ENCODE data around the gene ITFG1. TPM values are rescaled to one million over a fixed set of nuclear protein-coding genes. Genes with fewer than 3 reads are reported as not detected.

Gene ITFG1
- total RNA-seq, 1 donor from 2014 or later: 49.2 TPM

DNA sequence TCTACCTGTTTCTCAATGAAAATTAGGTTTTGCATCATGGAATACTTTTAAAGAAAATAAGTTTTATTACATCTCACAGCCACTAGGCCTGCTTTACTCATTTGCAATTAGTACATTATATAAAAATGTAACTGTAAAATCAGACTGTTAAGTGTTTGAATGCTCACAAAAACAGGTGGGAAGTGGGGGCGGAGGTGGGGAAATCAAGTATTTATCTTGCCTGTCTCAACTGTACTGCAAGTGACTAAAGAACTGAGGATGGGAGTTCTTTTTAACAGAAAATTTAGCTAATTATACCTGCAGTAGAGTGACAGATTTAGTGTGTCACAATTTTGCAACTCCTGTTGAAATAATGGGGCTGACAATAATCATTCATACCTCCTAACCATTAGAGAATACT, 34.1 kb downstream of the ITFG1 start:
- no peak for TF ChIP-seq CTCF (IDR thresholded peaks at IDR 0.05; ENCODE audit: unreplicated experiment)
- Mint-ChIP-seq H3K27ac (no peak overlapping the region), H3K4me3 (no peak overlapping the region), H3K9me3 (peaks cover 29% of the 10 kb centered on the region), H3K4me1 (no peaks in the 10 kb centered on the region), H3K27me3 (ENCODE audit: low read depth) (no peaks in the 10 kb centered on the region), H3K36me3 (peaks cover 51% of the 10 kb centered on the region)
- no peak for DNase-seq (ENCODE audit: low spot score in 2 of 2, unreplicated experiment in 2 of 2)

DNA sequence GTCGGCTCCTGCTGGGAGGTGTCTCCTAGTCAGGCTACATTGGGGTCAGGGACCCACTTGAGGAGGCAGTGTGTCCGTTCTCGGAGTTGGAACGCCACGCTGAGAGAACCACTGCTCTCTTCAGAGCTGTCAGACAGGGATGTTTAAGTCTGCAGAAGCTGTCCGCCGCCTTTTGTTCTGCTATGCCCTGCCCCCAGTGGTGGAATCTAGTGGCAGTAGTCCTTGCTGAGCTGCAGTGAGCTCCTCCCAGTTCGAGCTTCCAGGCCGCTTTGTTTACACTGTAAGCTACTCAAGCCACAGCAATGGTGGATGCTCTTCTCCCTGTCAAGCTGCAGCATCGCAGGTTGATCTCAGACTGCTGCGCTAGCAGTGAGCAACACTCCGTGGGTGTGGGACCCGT, 36.0 kb downstream of the ITFG1 start:
- H3K4me1 Mint-ChIP-seq: no peaks in the 10 kb centered on the region
- no peak for DNase-seq (ENCODE audit: low spot score in 2 of 2, unreplicated experiment in 2 of 2)
- no peak overlapping the region for H3K27ac Mint-ChIP-seq
- no peak overlapping the region for H3K4me3 Mint-ChIP-seq
- no peaks in the 10 kb centered on the region for H3K27me3 Mint-ChIP-seq (ENCODE audit: low read depth)
- peaks cover 20% of the 10 kb centered on the region for H3K9me3 Mint-ChIP-seq
- TF ChIP-seq CTCF (IDR thresholded peaks at IDR 0.05; ENCODE audit: unreplicated experiment): no peak
- H3K36me3 Mint-ChIP-seq: peaks cover 51% of the 10 kb centered on the region

- Mint-ChIP-seq H3K4me1 (no peaks in the 10 kb centered on the region), H3K4me3 (no peak overlapping the region), H3K27ac (no peak overlapping the region), H3K36me3 (peaks cover 29% of the 10 kb centered on the region), H3K9me3 (no peaks in the 10 kb centered on the region), H3K27me3 (ENCODE audit: low read depth) (no peaks in the 10 kb centered on the region)
- DNase-seq (ENCODE audit: low spot score in 2 of 2, unreplicated experiment in 2 of 2): no peak
- no peak for TF ChIP-seq CTCF (IDR thresholded peaks at IDR 0.05; ENCODE audit: unreplicated experiment)
These were observed 44.0 kb downstream of the ITFG1 start for GRCh38 chr16:47416869-47417268.

DNA sequence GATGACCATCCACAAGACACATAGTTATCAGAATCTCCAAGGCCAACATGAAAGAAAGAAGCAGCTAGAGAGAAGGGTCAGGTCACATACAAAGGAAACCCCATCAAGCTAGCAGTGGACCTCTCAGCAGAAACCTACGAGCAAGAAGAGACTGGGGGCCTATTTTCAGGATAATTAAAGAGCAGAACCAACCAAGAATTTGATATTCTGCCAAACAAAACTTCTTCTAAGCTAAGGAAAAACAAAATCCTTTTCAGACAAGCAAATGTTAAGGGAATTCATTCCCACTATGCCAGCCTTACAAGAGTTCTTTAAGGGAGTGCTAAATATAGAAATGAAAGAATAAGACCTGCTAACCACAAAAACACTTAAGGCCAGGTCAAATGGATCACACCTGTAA, 47.8 kb downstream of the ITFG1 start:
- no peak for DNase-seq (ENCODE audit: low spot score in 2 of 2, unreplicated experiment in 2 of 2)
- no peaks in the 10 kb centered on the region for H3K27me3 Mint-ChIP-seq (ENCODE audit: low read depth)
- H3K27ac Mint-ChIP-seq: no peak overlapping the region

DNA sequence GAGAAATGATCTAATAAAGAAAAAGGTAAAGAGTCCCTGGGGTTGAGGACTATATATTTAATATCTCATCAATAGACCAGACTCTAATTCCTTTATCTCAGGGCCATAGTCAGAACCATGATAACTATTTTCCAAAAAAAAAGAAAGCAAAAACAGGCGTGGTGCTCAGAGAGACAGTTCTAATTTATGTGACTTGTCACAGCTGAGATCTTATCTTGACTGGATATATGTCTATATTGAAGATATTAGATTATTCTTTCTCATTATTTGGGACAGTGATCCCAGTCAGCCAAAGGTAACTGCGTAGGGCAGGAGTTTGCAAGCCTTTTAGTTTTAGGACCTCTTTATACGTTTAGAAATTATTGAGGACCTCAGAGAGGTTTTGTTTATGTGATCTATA, 52.4 kb downstream of the ITFG1 start:
- H3K36me3 Mint-ChIP-seq: peaks cover 11% of the 10 kb centered on the region
- DNase-seq (ENCODE audit: low spot score in 2 of 2, unreplicated experiment in 2 of 2): no peak
- H3K27ac Mint-ChIP-seq: peak overlapping the region; percentile 17
- no peak overlapping the region for H3K4me3 Mint-ChIP-seq
- no peaks in the 10 kb centered on the region for H3K9me3 Mint-ChIP-seq
- no peak for TF ChIP-seq CTCF (IDR thresholded peaks at IDR 0.05; ENCODE audit: unreplicated experiment)
- no peaks in the 10 kb centered on the region for H3K4me1 Mint-ChIP-seq
- no peaks in the 10 kb centered on the region for H3K27me3 Mint-ChIP-seq (ENCODE audit: low read depth)

More for the DNA sequence above, 47.8 kb downstream of the ITFG1 start:
- Mint-ChIP-seq H3K4me1 (no peaks in the 10 kb centered on the region), H3K4me3 (no peak overlapping the region), H3K9me3 (no peaks in the 10 kb centered on the region), H3K36me3 (peaks cover 23% of the 10 kb centered on the region)
- no peak for TF ChIP-seq CTCF (IDR thresholded peaks at IDR 0.05; ENCODE audit: unreplicated experiment)
